Left ventricle myocardium inferior (tissue), 1 donor: ENCODE data around the gene PMP22. TPM values are rescaled to one million over a fixed set of nuclear protein-coding genes. Genes with fewer than 3 reads are reported as not detected.

Experiments used
- DNase-seq: peaks from one replicate; pipeline ENCODE4 v3.0.0-alpha.2; 2020
- H3K27ac ChIP-seq: fragments of 200-600 bp; replicated peaks from 2 replicates; pipeline ENCODE4 v1.8.0; 2021
- H3K27me3 ChIP-seq: fragments of 200-600 bp; 2 replicates; pipeline ENCODE4 v1.8.0; 2021; ENCODE audit warnings: low read depth
- H3K36me3 ChIP-seq: fragments of 200-600 bp; 2 replicates; pipeline ENCODE4 v1.8.0; 2021
- H3K4me1 ChIP-seq: fragments of 200-600 bp; 2 replicates; pipeline ENCODE4 v1.8.0; 2021
- H3K4me3 ChIP-seq: fragments of 200-600 bp; 2 replicates; pipeline ENCODE4 v1.8.0; 2021; ENCODE audit warnings: mild to moderate bottlenecking, moderate library complexity
- H3K9me3 ChIP-seq: fragments of 200-600 bp; replicated peaks from 2 replicates; pipeline ENCODE4 v1.8.0; 2021
- CTCF ChIP-seq: fragments of 200-600 bp; IDR thresholded peaks from 2 replicates; pipeline ENCODE4 v1.8.0; 2021; ENCODE audit warnings: antibody characterized with exemption, mild to moderate bottlenecking, borderline replicate concordance
- intact Hi-C: fragments of 100-400 bp; cut with micrococcal nuclease; formaldehyde crosslinking; loops from one replicate; pipeline ENCODE4 v1.11.0; 2022
- total RNA-seq: library from RNA; stranded (reverse); fragmentation: NEBNext Ultra II Directional; extraction: Animal tissue kit (Norgen Biotek cat#: 25700); gene quantifications from one replicate; pipeline ENCODE4 v1.2.1, GENCODE V29; 2021
- donor health status: DM: no; HTN: yes; CAD: no; lungs with severe emphysema.

Gene PMP22
- total RNA-seq, 1 donor from 2014 or later: 135 TPM

GRCh38 chr17:15291674-15292361 is 26.7 kb upstream of the PMP22 start:
- H3K27ac ChIP-seq: peak overlapping the region; percentile 91
- H3K27me3 ChIP-seq: no peaks in the 10 kb centered on the region
- no peaks in the 10 kb centered on the region for H3K36me3 ChIP-seq
- intact Hi-C loops: no loop called here
- H3K4me3 ChIP-seq: peak overlapping the region; percentile 46
- peak; percentile 22 for DNase-seq
- H3K4me1 ChIP-seq: peaks cover 44% of the 10 kb centered on the region
- TF ChIP-seq CTCF: no peak
- no peaks in the 10 kb centered on the region for H3K9me3 ChIP-seq

- Histone ChIP-seq H3K27ac (peak overlapping the region; percentile 91), H3K36me3 (no peaks in the 10 kb centered on the region), H3K9me3 (no peaks in the 10 kb centered on the region), H3K27me3 (no peaks in the 10 kb centered on the region), H3K4me3 (peak overlapping the region; percentile 46), H3K4me1 (peaks cover 45% of the 10 kb centered on the region)
- TF ChIP-seq CTCF: no peak
- intact Hi-C loops: no loop called here
- no peak for DNase-seq
Observed at GRCh38 chr17:15290605-15291004, 25.5 kb upstream of the PMP22 start.

GRCh38 chr17:15289285-15290183 is 24.4 kb upstream of the PMP22 start:
- Histone ChIP-seq H3K4me1 (peaks cover 55% of the 10 kb centered on the region), H3K27me3 (no peaks in the 10 kb centered on the region), H3K4me3 (no peak overlapping the region), H3K9me3 (no peaks in the 10 kb centered on the region), H3K36me3 (no peaks in the 10 kb centered on the region), H3K27ac (peak overlapping the region; percentile 91)
- no peak for TF ChIP-seq CTCF
- intact Hi-C loops: no loop called here
- DNase-seq: no peak

GRCh38 chr17:15288859-15289258 is 23.7 kb upstream of the PMP22 start:
- Histone ChIP-seq H3K36me3 (no peaks in the 10 kb centered on the region), H3K4me3 (no peak overlapping the region), H3K27ac (no peak overlapping the region), H3K4me1 (peaks cover 58% of the 10 kb centered on the region), H3K9me3 (no peaks in the 10 kb centered on the region), H3K27me3 (no peaks in the 10 kb centered on the region)
- TF ChIP-seq CTCF: no peak
- no peak for DNase-seq
- intact Hi-C loops: no loop called here

GRCh38 chr17:15287538-15288267 is 22.6 kb upstream of the PMP22 start:
- intact Hi-C loops: no loop called here
- Histone ChIP-seq H3K4me1 (peaks cover 47% of the 10 kb centered on the region), H3K4me3 (peak overlapping the region; percentile 22), H3K9me3 (peaks cover under 1% of the 10 kb centered on the region), H3K27ac (peak overlapping the region; percentile 58), H3K27me3 (no peaks in the 10 kb centered on the region), H3K36me3 (no peaks in the 10 kb centered on the region)
- TF ChIP-seq CTCF: no peak
- DNase-seq: no peak
